GM12874 (cell line): ENCODE measurements around the gene SMYD1.

Experiments used
- TF ChIP-seq, protein P1 (sequence below): IDR thresholded peaks from 2 replicates; pipeline ENCODE4 v1.5.1; 2011; ENCODE audit warnings: low read depth, mild to moderate bottlenecking, control low read depth, low read length, moderate library complexity; ENCODE audit not compliant: insufficient read depth

The SMYD1 gene

DNA sequence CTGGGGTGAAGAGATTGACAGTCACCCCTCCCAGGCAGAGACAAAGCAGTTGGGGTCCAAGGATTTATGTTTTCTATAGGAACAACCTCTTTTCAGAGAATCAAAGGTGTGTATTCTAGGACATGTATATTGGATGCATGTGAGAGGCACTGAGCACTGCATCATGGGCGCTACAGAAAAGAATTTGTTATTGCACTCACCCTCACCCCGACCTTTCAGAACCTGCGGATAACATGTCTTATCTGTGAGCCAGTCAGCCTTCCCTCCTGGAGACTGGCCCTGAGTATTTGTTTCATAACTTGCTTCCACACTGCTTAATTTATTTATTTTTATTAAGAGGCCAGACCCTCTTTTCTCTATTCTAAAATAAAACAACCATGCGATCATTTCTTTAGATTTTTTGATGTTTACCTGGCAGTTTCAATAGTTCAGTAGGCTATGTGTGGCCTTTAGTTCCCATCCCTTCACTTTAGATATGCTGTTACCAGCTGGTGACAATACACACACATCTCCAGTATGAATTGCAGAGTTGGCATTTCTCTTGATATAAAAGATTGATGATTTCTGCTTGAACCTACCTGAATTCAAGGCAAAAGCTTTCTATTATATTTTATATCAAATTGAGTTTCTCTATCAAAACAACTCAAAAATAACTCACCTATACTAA is 30.4 kb downstream of the SMYD1 start:
- TF ChIP-seq, protein P1, sequence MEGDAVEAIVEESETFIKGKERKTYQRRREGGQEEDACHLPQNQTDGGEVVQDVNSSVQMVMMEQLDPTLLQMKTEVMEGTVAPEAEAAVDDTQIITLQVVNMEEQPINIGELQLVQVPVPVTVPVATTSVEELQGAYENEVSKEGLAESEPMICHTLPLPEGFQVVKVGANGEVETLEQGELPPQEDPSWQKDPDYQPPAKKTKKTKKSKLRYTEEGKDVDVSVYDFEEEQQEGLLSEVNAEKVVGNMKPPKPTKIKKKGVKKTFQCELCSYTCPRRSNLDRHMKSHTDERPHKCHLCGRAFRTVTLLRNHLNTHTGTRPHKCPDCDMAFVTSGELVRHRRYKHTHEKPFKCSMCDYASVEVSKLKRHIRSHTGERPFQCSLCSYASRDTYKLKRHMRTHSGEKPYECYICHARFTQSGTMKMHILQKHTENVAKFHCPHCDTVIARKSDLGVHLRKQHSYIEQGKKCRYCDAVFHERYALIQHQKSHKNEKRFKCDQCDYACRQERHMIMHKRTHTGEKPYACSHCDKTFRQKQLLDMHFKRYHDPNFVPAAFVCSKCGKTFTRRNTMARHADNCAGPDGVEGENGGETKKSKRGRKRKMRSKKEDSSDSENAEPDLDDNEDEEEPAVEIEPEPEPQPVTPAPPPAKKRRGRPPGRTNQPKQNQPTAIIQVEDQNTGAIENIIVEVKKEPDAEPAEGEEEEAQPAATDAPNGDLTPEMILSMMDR, result no peak

- TF ChIP-seq, protein P1, result no peak
Observed at GRCh38 chr2:88098558-88098900, 30.9 kb downstream of the SMYD1 start.

DNA sequence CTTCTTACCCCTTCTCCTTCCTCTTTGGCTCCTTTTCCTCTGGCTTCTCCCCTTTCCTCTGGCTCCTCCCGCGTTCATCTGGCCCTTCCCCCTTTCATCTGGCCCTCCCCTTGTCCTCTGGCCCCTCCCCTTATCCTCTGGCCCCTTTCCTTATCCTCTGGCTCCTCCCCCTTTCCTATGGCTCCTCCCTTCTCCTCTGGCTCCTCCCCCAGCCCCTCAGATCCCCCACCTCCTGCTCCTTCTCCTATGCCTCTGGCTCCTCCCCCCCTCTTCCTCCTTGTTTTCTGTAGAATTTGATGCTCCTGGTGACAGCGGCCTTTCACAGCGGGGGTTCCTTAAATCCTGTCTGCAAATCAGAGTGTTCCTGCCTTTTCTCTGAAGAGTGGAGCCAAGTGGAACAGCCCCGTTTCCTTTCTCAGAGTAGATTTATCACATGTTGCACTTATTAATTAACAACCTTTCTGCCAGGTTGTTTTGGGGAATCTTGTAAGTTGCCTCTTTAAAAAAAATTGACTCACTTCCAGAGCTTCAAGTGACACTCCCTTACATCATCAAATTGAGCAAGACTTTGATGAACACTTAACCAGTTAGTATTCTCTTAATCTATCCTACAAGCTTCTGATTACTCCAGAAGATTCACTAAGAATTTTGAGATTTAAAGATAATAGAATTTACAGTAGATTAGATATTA is 32.3 kb downstream of the SMYD1 start:
- TF ChIP-seq, protein P1, result no peak

DNA sequence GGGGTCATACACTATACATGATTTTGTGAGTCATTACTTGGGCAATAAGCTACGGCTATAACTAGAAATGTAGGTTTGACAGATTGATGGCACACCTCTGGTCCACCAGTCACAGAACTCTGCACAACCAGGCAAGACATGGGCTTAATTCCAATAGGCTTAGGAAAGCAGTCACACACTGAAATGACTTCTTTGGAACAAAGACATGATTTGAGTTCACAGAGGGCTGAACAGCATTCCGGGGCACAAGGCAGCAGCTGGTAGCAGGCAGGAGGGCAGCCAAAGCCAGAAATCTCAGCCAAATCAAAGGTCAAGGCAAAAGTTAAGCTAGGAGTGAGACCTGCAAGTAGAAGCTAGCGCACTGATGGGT is 32.8 kb downstream of the SMYD1 start:
- TF ChIP-seq, protein P1, result no peak

DNA sequence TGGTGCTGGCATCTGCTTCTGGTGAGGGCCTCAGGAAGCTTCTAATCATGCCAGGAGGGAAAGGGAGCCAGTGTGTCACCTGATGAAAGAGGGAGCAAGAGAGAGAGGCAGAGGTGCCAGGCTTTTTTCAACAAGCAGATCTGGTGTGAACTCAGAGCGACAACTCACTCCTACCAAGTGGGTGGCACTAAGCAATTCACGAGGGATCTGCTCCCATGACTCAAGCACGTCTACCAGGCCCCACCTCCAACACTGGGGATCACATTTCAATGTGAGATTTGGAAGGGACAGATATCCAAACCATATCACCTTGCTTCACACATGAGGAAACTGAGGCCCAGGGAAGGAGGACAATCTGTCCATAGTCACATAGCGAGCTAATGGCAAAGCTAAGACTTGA is 41.2 kb downstream of the SMYD1 start:
- TF ChIP-seq, protein P1, result no peak

DNA sequence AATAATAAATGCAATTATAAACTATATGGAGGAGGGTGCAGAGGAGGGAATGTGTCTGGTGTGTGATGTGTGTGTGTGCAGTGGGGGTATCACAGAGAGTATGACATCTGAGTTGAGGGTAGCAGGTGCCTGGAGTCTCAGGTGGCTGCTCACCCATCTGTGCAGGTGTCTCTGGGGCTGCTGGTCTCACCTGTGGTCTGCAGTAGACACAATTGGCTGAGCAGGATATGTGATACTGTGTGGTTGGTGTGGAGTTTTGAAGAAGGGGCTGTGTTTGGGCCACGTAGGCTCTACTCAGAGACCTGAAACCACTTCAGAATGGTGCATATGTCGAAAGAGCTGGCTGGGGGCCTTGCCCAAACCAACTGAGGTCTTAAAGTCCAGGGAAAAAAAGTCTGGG is 43.2 kb downstream of the SMYD1 start:
- TF ChIP-seq, protein P1, result no peak

DNA sequence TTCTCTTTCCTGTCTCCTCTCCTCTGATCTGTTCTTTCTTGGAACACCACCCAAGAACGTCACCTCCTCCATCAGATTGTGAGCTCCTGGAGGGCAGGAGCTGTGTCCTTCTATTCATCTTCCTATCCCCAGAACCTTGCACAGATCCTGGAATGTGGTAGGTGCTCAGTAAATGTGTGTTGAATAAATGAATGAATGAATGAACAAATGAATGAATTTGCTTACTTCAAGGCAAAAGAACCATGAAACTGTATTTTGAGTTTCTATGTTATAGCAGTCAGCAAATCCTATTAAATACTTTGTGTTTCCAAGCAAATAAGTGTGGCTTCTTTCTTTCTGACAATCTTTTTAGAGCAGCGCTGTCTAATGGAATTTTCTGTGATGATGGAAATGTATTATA is 45.4 kb downstream of the SMYD1 start:
- TF ChIP-seq, protein P1, result no peak
